DMS153 treated with DMSO at 0.1 percent for 48 hours (cell line): ENCODE results near the gene MANBA.

Experiments used
- DNase-seq: peaks from one replicate; lab custom pipeline; 2025; ENCODE audit not compliant: unreplicated experiment; lab: John Stamatoyannopoulos, UW

The MANBA gene

GRCh38 chr4:102598762-102599374 is 161.9 kb downstream of the MANBA start:
- DNase-seq, result no peak

GRCh38 chr4:102598086-102598761 is 162.5 kb downstream of the MANBA start:
- DNase-seq, result no peak

GRCh38 chr4:102596532-102596931 is 164.2 kb downstream of the MANBA start:
- no peak for DNase-seq

- no peak for DNase-seq
Measured at GRCh38 chr4:102594000-102594399, 166.8 kb downstream of the MANBA start.

GRCh38 chr4:102593147-102593546 is 167.6 kb downstream of the MANBA start:
- DNase-seq, result no peak

- no peak for DNase-seq
Measured at GRCh38 chr4:102592256-102592655, 168.5 kb downstream of the MANBA start.

- no peak for DNase-seq
Measured at GRCh38 chr4:102589743-102590142, 171.0 kb downstream of the MANBA start.

GRCh38 chr4:102586644-102587021 is 174.1 kb downstream of the MANBA start:
- no peak for DNase-seq

GRCh38 chr4:102586002-102586643 is 174.6 kb downstream of the MANBA start:
- DNase-seq, result no peak

GRCh38 chr4:102585329-102585728 is 175.4 kb downstream of the MANBA start:
- no peak for DNase-seq

- no peak for DNase-seq
Measured at GRCh38 chr4:102584091-102584490, 176.7 kb downstream of the MANBA start.
